Skeletal muscle cell (primary cell): ENCODE results near the gene ABCC9.

Experiments used
- DNase-seq: peaks from one replicate; pipeline ENCODE4 v3.0.0-alpha.2; 2010; ENCODE audit warnings: low read depth
- H3K4me3 ChIP-seq: 2 replicates; pipeline ENCODE4 v1.5.1; 2011; ENCODE audit warnings: low read depth, mild to moderate bottlenecking, control low read depth, low read length, moderate library complexity

Gene ABCC9

DNA sequence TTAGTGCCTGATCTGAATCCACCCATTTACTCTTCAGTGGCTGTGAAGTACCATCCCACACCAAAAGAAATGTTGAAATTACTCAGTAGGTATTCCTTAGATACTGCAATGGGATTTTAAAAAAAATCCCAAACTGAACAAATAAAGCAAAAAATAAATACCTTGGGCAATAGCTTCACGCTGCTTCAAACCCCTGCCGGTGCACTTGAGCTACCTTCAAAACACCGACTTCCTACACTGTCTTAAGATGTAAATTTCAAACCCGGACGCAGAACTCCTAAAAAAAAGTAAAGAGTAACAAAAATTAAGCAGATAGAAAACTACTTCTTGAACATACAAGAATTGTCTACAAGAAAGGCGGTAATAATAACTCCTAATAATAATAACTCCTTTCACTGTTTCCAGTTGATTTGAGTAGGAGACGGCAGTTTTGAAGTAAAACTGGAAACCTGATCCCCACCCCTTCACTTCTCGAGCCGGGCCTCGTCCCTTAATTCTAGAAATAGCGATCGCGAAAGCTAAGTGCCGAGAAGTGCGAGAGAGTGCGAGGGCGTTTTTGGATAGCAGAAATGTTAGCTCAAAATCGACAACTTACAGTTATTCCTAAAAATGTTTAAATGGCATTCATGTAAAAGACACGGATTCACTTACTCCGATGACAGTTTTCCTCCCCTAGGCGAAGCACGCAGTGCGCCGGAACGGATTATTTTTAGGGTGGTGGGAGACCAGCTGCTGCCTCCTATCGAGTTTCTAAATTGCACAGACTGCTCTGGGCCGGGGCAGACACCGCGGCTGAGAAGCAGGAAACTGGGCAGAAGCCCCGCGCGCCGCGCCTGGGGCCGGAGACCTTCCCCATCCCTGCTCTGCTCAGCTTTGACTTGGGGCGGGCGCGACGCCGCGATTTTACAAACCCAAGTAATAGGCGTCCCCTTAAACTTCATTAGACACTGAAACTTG lies at the start of gene ABCC9:
Gene ABCC9, minus strand, starts transcription at position 878 of the 957 bp plus-strand sequence. CDS start 4,752 bp downstream, outside the sequence.
- DNase-seq = no peak
- H3K4me3 ChIP-seq = peak within 1 kb of the TSS; percentile 56

GRCh38 chr12:21989819-21990412 lies 48.7 kb upstream of the ABCC9 start:
- DNase-seq = no peak
- H3K4me3 ChIP-seq = no peak overlapping the region

GRCh38 chr12:21988619-21989018 lies 47.4 kb upstream of the ABCC9 start:
- DNase-seq = no peak
- no peak overlapping the region for H3K4me3 ChIP-seq

DNA sequence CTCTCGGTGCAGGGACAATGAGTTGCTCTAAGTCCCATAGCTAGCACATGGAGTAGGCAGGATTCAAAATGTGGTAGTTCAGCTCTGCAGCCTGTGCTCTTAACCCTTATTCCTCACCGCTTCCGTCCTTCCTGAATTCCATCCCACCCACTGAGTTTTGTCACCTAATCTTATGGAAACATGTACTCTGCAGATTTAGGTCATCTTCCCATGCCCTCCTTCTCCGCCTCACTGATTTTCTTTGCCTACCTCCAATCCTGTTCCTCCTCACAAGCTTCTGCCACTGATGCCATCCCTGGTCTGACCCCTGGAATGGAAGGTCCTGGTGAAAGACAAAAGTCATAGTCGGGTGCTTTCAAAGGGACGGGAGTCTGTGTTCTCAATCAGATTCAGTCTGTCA lies 46.5 kb upstream of the ABCC9 start:
- no peak for DNase-seq
- no peak overlapping the region for H3K4me3 ChIP-seq

DNA sequence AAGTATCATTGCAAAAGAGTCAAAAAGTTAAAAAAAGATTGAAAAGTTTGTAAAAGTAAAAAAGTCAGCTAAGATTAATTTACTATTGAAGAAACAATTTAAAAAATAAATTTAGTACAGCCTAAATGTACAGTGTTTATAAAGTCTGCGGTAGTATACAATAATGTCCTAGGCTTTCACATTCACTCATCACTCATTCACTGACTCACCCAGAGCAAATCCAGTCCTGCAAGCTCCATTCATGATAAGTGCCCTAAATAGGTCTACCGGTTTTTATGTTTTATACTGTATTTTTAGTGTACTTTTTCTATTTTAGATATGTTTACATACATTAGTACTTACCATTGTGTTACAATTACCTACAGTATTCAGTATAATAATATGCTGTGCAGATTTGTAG lies 43.9 kb upstream of the ABCC9 start:
- DNase-seq = no peak
- H3K4me3 ChIP-seq = no peak overlapping the region

- DNase-seq = no peak
- no peak overlapping the region for H3K4me3 ChIP-seq
Observed at GRCh38 chr12:21984375-21984774, 43.1 kb upstream of the ABCC9 start.

- no peak for DNase-seq
- no peak overlapping the region for H3K4me3 ChIP-seq
Observed at GRCh38 chr12:21983095-21983494, 41.9 kb upstream of the ABCC9 start.

DNA sequence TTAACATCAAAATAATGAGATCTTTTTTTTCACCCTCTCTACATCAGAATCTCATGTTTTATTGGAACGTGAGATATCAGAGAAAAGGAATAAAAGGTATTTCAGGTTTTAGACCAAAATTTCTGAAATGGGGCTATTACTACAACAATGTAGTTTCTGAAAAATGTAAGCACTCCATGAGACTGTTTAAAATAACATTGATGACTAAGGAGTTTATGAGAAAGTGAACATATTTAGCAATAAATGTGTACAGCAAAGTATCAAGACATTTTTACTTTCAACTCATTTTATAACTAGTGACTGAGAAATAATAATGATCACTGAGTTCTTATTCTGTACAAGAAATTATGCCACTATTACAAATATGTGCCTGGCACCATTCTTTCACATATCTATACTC lies 39.3 kb upstream of the ABCC9 start:
- no peak overlapping the region for H3K4me3 ChIP-seq
- no peak for DNase-seq

- H3K4me3 ChIP-seq = no peak overlapping the region
- DNase-seq = no peak
Observed at GRCh38 chr12:21975293-21975692, 34.1 kb upstream of the ABCC9 start.

DNA sequence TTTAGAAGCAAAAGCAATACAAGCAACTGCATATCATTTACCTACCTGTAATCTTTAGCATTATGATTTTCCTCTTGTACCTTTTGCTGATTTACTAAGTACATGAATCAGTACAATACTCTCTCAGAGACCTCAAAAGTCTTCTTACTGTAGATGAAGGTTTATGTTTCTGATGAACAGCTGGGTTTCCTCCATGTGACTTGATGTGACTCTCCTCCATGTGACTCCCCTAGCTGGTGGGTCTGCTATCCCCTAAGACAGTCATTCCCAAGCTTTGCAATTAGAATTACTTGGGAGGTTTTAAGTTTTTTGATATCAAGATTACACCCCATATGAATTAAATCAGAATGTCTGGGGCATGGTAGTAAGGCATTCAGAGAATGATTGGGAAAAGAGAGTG lies 32.0 kb upstream of the ABCC9 start:
- no peak overlapping the region for H3K4me3 ChIP-seq
- no peak for DNase-seq

DNA sequence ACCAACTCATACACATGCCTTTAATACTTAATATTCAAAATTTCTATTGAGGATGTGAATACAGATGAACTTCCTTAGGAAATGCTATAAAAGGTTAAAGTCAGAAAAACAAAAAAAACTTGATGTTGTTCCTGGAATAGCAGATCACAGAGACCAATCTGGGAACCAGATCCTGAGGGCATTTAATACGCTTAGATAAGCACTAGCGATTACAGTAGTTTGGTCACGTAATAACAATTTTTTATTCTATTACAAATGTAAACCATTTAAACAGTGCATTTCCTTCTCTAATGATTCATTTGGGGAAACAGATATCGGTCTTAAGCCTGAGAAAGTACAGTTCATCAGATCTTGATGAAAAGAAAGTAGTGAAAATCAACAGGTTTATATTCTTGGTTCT lies 30.8 kb upstream of the ABCC9 start:
- no peak for DNase-seq
- no peak overlapping the region for H3K4me3 ChIP-seq

DNA sequence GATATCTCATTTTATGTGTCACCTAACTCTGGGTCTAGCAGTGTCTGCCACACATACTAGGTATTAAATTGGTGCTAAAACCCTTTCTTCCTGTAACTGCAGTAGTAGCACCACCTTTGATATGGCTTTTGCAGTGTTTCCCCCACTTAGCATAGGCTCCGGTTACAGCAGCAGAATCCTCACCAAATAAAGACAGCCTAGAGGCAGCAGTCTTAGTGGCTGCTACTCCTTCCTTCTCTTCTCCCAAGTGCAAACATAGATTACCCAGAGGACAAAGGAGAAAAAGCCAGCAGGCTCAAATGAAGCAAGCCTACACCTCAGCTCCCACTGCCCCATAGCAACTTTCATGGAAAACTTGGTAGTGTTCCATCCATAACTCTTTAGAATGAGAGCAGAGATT lies 30.1 kb upstream of the ABCC9 start:
- no peak for DNase-seq
- H3K4me3 ChIP-seq = no peak overlapping the region

DNA sequence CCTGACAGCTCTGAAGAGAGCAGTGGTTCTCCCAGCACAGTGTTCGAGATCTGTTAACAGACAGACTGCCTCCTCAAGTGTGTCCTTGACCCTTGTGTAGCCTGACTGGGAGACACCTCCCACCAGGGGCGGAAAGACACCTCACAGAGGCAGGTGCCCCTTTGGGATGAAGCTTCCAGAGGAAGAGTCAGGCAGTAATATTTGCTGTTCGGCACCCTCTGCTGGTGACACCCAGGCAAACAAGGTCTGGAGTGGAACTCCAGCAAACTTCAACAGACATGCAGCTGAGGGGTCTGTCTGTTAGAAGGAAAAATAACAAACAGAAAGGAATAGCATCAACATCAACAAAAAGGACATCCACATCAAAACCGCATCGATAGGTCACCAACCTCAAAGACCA lies 21.6 kb upstream of the ABCC9 start:
- no peak overlapping the region for H3K4me3 ChIP-seq

GRCh38 chr12:21962236-21962635 lies 21.0 kb upstream of the ABCC9 start:
- H3K4me3 ChIP-seq = no peak overlapping the region
- no peak for DNase-seq

More for the DNA sequence above, 21.6 kb upstream of the ABCC9 start:
- DNase-seq = no peak

- no peak overlapping the region for H3K4me3 ChIP-seq
- DNase-seq = no peak
Observed at GRCh38 chr12:21950649-21951048, 9.4 kb upstream of the ABCC9 start.

DNA sequence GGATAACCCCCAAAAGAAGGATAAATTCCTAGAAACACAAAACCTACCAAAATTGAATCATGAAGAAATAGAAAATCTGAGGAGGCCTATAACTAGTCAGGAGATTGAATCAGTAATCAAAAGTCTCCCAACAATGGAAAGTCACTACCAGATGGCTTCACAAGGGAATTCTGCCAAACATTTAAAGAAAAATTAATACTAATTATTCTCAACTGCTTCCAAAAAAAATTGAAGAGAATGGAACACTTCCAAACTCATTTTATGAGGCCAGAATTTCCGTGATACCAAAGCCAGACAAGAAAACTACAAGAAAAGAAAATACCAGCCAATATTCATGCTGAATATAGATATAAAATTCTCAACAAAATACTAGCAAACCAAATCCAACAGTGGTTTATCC lies 7.8 kb upstream of the ABCC9 start:
- no peak for DNase-seq
- H3K4me3 ChIP-seq = no peak overlapping the region

DNA sequence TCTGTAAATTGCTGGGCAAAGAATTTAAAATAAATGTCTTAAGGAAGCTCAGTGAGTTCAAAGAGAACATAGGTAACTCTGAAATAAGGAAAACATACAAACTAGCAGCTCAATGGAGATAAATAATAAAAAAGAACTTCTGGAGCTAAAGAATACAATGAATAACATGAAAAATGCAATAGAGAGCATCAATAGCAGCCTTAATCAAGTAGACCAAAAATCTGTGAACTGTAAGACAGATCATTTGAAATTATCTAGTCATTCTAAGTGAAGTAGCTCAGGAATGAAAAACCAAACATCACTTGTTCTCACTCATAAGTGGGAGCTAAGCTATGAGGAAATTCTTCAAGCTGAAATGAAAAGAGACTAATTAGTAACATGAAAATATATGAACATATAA lies 5.8 kb upstream of the ABCC9 start:
- H3K4me3 ChIP-seq = no peak overlapping the region

GRCh38 chr12:21945002-21945401 lies 3.8 kb upstream of the ABCC9 start:
- H3K4me3 ChIP-seq = no peak overlapping the region
- no peak for DNase-seq

More for the DNA sequence above, 5.8 kb upstream of the ABCC9 start:
- DNase-seq = no peak

DNA sequence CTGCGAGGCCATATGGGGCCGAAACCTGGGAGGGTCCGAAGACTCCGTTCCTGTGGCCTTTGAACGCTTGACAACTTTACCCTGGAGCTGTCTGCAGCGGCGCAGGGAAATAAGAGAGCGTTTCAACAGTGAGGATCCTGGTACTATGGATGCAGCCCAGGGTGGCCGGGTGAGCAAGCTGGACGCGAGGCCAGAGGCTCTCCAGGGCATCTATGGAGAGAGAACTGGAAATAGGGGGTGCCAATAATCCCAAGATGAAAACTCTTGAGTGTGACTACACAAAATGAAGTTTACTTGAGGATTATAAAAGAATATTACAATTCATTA lies 1.1 kb upstream of the ABCC9 start:
- H3K4me3 ChIP-seq = peak overlapping the region; percentile 56
- no peak for DNase-seq

GRCh38 chr12:21941506-21942376 lies 515 bp upstream of the ABCC9 start:
- peak overlapping the region; percentile 56 for H3K4me3 ChIP-seq
- DNase-seq = no peak
